ENCODE measurements around the gene TMED9.

The TMED9 gene

DNA sequence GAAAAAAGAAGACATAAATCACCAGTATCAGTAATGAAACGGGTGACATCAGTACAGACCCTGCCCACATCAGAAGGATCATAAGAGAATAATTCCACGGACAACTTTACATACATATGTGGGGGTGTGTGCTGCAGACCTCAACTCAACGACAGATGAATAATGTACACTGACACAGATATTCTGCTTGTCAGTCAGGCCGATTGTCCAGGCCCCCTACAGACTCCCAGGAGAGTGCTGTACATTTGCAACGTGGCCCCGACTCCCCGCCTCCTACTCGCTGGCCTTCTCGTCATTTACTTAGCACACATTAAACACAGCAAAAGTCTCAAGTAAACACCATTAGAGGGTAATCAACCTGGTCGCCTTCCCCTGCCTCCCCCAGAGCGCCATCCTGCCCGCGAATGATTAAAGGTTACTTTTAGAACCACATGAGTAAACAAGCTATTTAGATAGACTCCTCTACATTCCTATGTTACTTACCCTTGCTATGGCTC, 3.5 kb upstream of the TMED9 start:
- no peak for DNase-seq

GRCh38 chr5:177590406-177590805, 1.6 kb upstream of the TMED9 start:
- DNase-seq = no peak

- no peak for DNase-seq
These were observed 353 bp upstream of the TMED9 start for GRCh38 chr5:177591690-177592009.

DNA sequence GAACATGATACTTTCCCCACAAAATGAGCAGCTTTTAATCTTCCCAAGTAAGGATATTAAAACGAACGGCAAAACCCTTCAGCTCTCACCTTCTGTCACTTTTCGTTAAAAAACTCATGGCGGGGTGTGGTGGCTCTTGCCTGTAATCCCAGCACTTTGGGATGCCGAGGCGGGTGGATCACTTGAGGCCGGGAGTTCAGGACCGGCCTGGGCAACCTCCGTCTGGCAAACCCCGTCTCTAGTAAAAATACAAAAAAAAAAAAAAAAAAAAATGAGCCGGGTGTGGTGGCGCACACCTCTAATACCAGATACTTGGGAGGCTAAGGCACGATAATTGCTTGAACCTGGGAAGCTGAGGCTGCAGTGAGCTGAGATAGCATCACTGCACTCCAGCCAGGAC, 902 bp downstream of the TMED9 start:
- DNase-seq = no peak

DNA sequence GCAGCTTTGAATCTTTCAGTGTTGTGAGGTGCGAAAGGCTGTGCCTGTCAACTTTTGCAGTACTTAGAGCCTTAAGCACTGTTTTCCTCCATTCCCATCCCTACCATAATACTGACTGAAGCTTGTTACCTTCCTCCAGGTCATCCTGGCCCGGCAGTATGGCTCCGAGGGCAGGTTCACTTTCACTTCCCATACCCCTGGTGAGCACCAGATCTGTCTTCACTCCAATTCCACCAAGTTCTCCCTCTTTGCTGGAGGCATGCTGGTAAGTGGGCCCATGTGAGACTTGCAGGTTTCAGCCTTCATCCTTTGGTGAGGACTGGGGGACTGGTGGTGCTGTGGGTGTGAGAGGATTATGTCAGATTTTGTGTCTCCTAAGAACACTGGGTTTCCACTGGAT, 1.5 kb downstream of the TMED9 start:
- DNase-seq = no peak

DNA sequence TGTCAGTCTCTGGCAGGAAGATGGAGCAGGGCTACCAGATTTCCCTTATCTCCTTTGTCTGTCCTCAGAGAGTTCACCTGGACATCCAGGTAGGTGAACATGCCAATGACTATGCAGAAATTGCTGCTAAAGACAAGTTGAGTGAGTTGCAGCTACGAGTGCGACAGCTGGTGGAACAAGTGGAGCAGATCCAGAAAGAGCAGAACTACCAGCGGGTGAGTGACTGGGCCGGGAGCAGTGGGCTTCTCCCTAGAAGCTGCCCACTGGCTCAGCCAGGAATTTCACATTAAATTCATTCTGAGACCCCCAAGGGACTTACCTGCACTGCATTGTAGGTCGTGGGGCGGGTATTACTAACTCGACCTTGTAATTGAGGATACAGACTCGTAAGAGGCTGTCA, 2.1 kb downstream of the TMED9 start:
- DNase-seq = no peak

GRCh38 chr5:177595026-177595585, 3.1 kb downstream of the TMED9 start:
- no peak for DNase-seq

GRCh38 chr5:177595991-177596774, 4.2 kb downstream of the TMED9 start:
- DNase-seq = no peak

- DNase-seq = no peak
These were observed 4.8 kb downstream of the TMED9 start for GRCh38 chr5:177596775-177597238.

DNA sequence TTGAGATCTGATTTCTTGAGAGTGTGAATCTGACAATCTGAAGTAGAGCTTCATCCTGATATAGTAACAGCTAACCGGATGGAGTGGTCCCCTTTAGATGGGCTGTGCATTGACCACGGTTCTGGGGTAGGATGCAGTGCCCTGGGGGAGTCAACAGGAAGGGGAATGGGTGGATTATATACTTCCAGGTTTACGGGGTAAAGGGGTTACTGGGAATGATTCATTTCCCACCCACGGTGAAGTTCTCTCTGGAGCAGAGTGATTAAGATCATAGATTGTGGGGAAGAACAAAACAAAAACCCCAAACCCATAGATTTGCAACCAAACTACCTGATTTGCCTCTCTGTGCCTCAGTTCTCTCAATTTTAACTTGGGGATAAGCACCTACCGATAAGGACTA, 6.5 kb downstream of the TMED9 start:
- no peak for DNase-seq

- DNase-seq = peak; percentile 79 to 91
These were observed 7.9 kb downstream of the TMED9 start, which contains the start of gene B4GALT7 for GRCh38 chr5:177599731-177600507. Gene B4GALT7 (plus strand): TSS chr5:177600132. CDS start chr5:177600211, 79 bp downstream.

- no peak for DNase-seq
These were observed 8.6 kb downstream of the TMED9 start for GRCh38 chr5:177600508-177601018.

GRCh38 chr5:177601126-177601525, 9.1 kb downstream of the TMED9 start:
- DNase-seq = no peak

DNA sequence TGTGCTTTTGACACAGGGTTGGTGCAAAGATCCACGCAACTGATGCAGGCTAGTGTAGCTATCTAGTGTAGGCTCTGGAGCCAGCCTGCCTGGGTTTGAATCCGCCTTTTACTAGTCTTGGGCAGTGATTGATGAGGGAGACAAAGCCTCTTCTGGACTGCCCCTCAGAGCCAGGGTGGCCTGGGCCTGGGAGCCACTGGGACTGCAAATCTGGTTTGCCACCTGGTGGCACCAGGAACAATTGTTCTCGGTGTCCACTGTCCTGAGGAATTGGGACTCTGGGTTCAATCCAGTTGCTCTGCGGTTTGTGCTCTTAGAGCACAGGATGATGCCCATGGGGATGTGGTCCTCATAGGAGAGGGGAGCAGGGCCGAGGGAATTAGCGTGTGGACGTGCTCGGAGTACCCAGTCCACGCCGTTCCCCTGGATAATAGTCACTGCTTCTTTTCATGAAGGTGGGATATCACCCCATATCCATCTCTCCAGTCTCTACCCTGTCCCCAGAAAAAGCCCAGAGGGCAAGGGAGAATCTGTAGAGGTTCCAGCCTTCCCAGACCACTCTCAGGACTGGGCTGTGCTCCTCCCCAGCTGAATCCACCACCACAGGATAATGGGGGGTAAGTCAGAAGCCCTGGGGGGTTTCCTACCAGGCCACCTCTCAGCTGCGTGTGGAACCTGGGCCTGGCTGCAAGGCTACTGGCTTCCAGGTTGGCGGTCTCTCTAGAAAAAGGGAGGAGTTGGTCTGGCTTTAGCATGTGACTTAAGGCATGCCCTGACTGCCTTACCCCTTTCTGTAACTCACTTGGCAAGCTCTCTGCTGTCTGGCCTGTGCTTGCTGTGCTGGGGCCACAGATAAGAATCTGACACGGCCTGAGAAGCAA, 9.8 kb downstream of the TMED9 start:
- no peak for DNase-seq

- DNase-seq = no peak
These were observed 10.4 kb downstream of the TMED9 start for GRCh38 chr5:177602458-177602830.

DNA sequence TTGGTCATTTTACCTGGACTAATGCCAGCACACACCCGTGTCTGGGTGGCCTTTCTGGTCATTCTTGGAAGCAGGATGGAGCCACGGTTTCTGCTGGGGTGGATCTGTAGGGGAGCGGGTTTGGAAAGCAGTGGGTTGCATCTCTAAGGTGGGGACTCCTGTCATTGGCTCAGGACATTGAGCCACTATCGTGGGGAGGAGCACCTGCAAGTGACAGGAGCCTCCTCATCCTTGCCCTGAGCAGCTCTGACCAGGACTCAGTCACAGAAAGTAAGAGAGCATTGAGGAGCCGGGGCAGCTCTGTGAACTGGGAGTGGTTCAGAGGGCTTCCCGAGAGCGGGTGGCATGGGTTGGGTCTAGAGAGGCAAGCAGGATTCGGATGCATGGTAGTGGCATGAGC, 11.6 kb downstream of the TMED9 start:
- DNase-seq = no peak

DNA sequence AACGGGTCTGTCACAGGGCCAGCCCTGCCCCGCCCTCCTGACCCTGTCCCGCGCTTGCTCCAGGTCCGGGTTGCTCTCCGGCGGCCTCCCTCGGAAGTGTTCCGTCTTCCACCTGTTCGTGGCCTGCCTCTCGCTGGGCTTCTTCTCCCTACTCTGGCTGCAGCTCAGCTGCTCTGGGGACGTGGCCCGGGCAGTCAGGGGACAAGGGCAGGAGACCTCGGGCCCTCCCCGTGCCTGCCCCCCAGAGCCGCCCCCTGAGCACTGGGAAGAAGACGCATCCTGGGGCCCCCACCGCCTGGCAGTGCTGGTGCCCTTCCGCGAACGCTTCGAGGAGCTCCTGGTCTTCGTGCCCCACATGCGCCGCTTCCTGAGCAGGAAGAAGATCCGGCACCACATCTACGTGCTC, 12.1 kb downstream of the TMED9 start:
- DNase-seq = no peak

DNA sequence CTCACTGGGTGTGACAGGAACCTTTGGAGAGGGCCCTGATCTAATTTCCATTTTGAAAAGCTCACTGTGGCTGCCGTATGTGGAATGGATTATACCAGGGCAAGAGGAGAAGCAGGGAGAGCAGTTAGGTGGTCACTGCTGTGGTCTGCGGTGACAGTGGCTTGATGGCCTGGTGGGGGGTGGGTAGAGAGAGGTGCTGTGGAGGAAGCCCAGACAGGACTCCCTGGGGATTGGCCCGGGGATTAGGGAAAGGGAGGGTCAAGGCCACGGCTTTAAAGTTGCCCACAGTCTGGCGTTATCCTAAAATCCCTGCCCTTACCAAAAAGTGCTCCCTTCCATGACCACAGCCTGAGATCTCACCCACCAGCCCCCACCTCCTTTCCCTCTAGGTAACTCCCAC, 12.7 kb downstream of the TMED9 start:
- no peak for DNase-seq

DNA sequence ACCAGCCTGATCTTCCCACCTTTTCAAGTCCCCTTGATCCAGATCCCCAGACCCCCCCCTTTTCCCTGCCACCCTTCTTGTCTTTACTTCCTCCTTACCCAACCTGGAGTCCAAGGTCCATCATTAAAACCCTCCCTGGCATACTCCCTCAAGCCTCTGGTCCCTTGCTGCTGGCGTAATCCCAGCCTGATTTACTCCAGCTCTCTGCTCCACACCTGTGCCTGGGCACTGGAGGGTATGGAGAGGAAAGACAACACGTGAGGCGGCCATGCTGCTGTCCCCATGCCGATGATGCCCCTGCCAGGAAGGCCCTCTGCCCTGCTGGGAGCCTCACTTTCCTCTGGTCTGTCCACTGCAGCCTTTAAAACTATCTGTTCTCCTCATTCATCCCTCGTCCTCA, 13.1 kb downstream of the TMED9 start:
- DNase-seq = no peak

- no peak for DNase-seq
These were observed 13.7 kb downstream of the TMED9 start for GRCh38 chr5:177605667-177606066.

DNA sequence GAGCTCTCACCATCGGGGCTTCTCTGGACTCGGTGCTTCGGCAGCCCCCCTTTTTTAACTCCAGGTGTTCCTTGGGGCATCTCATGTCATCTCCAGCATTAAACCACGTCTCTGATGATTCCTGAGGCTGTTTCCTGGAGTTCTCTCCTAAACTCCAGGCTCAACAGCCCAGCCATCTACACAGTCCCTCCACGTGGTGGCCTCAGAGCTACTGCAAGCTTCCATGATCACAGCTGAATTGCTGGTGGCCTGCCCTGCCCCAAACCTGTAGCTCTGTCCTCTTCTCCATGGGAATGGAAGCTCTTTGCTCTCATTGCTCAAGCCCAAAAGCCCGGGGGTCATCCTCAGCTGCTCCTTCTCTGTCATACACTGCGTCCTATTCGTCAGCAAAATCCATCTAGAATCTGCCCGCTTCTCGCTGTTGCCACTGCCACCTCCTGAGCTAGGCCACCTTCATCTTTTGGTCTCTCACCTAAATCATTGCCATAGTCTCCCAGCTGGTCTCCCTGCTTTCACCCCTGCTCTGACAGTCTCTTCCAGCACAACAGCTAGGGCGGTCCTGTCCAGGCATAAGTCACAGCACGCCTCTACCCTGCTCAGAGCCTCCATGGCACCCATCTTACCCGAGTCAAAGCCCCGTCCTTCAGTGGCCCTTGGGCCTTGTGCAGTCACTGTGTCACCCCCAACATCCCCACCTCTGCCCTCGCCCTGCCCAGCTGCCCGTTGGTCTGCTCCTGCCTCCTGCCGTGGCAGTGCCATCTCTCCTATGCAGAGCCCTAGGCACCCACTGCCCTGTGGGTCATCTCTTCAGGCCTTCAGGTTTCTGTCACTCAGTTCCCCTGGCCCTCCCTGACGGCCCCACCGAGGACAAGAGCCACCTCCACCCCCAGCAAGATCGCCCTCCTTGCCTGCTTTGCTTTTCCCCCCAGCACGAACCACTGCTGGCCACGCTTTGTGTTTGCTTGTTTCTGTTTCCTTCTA, 14.4 kb downstream of the TMED9 start:
- DNase-seq = no peak

Measured in stimulated activated CD4-positive, alpha-beta T cell treated with anti-CD3 and anti-CD28 coated beads, Interleukin-4, amount 100 ng/mL, for 4 hours (primary cell).